ENCODE data around the gene APBA1.

The APBA1 gene

GRCh38 chr9:69671879-69672595 is at the start of gene APBA1:
Gene APBA1, minus strand, starts transcription at chr9:69672371.
- DNase-seq: peak; percentile 64

GRCh38 chr9:69719983-69720382 is 47.8 kb upstream of the APBA1 start:
- DNase-seq: no peak

GRCh38 chr9:69719367-69719766 is 47.2 kb upstream of the APBA1 start:
- no peak for DNase-seq

- DNase-seq: no peak
Observed at GRCh38 chr9:69718218-69718617, 46.0 kb upstream of the APBA1 start.

GRCh38 chr9:69715825-69716224 is 43.7 kb upstream of the APBA1 start:
- DNase-seq: no peak

GRCh38 chr9:69715096-69715495 is 42.9 kb upstream of the APBA1 start:
- DNase-seq: no peak

- no peak for DNase-seq
Observed at GRCh38 chr9:69697475-69697874, 25.3 kb upstream of the APBA1 start.

- DNase-seq: no peak
Observed at GRCh38 chr9:69696802-69697201, 24.6 kb upstream of the APBA1 start.

GRCh38 chr9:69689991-69690538 is 17.9 kb upstream of the APBA1 start:
- no peak for DNase-seq

GRCh38 chr9:69683927-69684326 is 11.8 kb upstream of the APBA1 start:
- no peak for DNase-seq

- no peak for DNase-seq
Observed at GRCh38 chr9:69678843-69679538, 6.8 kb upstream of the APBA1 start.

GRCh38 chr9:69677931-69678330 is 5.8 kb upstream of the APBA1 start:
- no peak for DNase-seq

GRCh38 chr9:69675563-69675962 is 3.4 kb upstream of the APBA1 start:
- DNase-seq: no peak

GRCh38 chr9:69674716-69675438 is 2.7 kb upstream of the APBA1 start:
- no peak for DNase-seq

GRCh38 chr9:69674112-69674685 is 2.0 kb upstream of the APBA1 start:
- DNase-seq: peak; percentile 5

GRCh38 chr9:69673311-69673640 is 1.1 kb upstream of the APBA1 start:
- DNase-seq: no peak

GRCh38 chr9:69672596-69673310 is 582 bp upstream of the APBA1 start:
- peak; percentile 81 for DNase-seq

GRCh38 chr9:69671311-69671878 is 776 bp downstream of the APBA1 start:
- DNase-seq: no peak

- DNase-seq: peak; percentile 1
Observed at GRCh38 chr9:69667306-69667705, 4.9 kb downstream of the APBA1 start.

- DNase-seq: no peak
Observed at GRCh38 chr9:69660304-69660703, 11.9 kb downstream of the APBA1 start.

- no peak for DNase-seq
Observed at GRCh38 chr9:69658987-69659675, 13.0 kb downstream of the APBA1 start.

GRCh38 chr9:69657269-69657668 is 14.9 kb downstream of the APBA1 start:
- DNase-seq: no peak
